GM10266 (cell line): Measurements from ENCODE around the gene SCAF8.

ENCODE experiments used
- DNase-seq: peaks from one replicate; pipeline ENCODE4 v3.0.0; 2012; ENCODE audit errors: extremely low spot score
- TF ChIP-seq, protein P1 (sequence below): IDR thresholded peaks from 2 replicates; pipeline ENCODE4 v1.5.1; 2012; ENCODE audit warnings: mild to moderate bottlenecking, low read depth; ENCODE audit not compliant: control insufficient read depth, insufficient read depth; ENCODE audit errors: missing control alignments

The SCAF8 gene

DNA sequence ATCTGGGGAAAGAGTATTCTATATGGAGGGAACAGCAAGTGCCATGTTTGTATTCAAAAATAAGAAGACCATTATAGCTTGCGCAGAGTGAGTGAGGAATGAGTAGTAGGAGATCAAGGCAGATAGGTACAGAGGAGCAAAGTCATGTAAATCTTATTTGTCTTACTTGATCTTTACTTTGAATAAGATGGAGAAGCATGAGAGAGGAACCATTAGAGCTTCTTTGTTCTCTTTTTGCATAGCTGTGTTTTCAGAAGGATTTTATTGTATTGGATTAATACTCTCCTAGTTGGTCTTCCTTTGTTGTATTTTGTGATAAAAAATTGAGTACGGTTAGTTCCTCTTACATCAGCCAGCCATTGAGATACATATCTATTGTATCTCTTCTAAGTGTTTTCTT is 88.4 kb downstream of the SCAF8 start:
- DNase-seq: no peak
- TF ChIP-seq, protein P1, sequence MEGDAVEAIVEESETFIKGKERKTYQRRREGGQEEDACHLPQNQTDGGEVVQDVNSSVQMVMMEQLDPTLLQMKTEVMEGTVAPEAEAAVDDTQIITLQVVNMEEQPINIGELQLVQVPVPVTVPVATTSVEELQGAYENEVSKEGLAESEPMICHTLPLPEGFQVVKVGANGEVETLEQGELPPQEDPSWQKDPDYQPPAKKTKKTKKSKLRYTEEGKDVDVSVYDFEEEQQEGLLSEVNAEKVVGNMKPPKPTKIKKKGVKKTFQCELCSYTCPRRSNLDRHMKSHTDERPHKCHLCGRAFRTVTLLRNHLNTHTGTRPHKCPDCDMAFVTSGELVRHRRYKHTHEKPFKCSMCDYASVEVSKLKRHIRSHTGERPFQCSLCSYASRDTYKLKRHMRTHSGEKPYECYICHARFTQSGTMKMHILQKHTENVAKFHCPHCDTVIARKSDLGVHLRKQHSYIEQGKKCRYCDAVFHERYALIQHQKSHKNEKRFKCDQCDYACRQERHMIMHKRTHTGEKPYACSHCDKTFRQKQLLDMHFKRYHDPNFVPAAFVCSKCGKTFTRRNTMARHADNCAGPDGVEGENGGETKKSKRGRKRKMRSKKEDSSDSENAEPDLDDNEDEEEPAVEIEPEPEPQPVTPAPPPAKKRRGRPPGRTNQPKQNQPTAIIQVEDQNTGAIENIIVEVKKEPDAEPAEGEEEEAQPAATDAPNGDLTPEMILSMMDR: no peak

DNA sequence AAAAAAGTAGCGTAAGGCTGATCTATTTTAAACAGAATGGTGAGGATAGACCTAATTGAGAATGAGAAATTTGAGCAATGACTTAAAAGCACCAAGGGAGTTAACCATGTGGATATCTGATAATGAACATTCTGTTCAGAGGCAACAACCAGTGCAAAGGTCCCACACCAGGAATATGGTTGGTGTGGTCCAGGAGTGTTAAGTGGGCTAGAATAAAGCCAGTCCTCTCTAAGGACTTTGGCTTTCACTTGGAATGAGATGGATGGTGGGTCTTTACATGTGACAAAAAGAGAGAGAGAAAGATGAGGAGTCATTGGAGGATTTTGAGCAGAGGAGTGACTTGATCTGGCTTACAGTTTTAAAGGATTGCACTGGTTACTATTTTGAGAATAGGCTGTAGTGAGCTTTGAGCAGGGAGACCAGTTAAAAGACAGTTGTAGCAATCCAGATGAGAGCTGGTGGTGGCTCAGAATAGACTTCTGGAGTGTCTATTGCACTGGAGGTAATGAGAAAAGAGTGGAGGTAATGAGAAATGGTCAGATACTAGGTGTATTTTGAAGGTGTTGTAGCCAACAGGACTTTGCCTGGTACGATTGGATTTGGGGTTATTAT is 89.8 kb downstream of the SCAF8 start:
- TF ChIP-seq, protein P1: no peak
- DNase-seq: no peak

DNA sequence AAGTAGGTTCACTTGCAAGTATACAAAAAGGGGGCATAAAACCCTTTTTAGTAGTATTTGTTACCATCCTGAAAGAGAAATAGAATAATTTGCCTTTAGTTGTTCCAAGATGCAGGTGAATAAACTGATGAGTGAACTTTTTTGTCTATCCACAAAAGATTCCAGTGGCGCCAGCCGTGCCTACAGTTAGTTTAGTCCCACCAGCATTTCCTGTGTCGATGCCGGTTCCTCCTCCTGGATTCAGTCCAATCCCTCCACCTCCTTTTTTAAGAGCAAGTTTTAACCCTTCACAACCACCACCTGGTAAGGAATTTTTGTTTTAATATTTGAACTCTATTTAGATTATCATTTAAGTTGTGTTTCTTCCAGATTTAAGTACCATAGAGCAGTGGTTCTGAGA is 90.9 kb downstream of the SCAF8 start:
- no peak for DNase-seq
- TF ChIP-seq, protein P1: no peak

DNA sequence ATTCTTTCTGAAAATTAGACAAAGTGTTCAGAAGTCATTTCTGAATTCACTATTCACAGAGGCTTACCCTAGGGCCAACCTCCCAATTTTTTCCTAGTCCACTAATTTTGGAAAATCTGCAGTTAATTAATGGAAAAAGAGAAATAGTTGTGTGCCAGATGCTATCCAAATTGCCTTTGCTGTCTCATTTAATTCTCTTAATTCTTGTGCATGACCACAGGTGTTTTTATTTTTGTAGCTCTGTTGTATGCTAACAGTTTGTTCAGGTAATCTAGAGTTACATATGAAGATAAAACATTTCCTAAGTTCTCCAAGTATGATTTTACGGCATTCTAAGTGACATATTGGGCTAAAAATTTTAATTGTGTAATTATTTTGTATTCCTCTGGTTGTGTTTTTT is 96.8 kb downstream of the SCAF8 start:
- TF ChIP-seq, protein P1: no peak
- no peak for DNase-seq

DNA sequence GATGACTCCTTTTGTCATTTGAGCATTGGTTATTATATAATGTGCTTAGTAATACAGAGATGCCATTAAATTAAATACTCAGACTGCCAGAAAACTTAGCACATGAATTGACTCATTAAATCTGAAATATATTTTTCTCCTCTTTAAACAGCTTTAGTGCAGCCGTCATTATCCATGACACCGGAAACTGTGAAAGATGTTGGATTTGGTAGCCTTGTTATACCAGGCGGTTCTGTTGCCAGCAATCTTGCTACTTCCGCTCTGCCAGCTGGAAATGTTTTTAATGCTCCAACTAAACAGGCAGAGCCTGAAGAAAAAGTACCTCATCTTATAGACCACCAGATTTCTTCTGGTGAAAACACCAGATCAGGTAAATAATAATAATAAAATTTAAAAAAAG is 97.6 kb downstream of the SCAF8 start:
- DNase-seq: no peak
- TF ChIP-seq, protein P1: no peak

DNA sequence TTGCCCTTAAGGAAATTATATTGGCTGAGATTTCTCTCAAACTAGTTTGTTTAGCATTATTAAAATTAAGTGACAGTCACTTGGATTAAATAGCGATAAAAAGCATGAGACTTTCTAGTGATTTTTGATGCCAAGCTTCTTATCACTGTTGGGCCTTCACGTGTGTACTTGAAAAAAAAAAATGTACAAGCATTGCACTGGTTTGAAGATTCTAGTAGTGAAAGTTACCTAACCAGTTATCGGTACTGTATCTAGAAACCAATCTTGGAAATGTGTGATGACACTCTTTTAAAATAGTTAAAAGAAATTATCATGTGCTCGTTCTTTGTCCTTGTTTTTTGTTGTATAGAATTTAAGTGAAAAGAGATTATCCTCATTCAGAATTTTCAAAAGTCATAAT is 102.1 kb downstream of the SCAF8 start:
- TF ChIP-seq, protein P1: no peak
- no peak for DNase-seq

DNA sequence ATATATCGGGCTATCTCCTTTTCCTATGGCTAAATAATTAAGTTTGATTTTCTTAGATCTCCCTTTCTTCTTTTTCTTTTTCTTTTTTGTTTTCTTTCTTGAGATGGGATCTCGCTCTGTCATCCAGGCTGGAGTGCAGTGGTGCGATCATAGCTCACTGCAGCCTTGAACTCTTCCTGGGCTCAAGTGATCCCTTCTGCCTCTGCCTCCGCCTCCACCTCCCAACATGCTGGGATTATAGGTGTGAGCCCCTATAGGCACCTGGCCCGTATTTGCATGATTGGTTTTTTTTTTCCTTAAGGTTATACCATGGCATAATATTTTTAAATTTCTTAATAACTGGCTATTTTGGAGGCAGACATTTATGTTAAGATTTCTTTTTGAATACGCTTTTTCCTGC is 106.3 kb downstream of the SCAF8 start:
- TF ChIP-seq, protein P1: no peak
- DNase-seq: no peak
